CD4-positive, CD25-positive, alpha-beta regulatory T cell (primary cell): ENCODE results near the gene RNF135. TPM values are rescaled to one million over a fixed set of nuclear protein-coding genes. Genes with fewer than 3 reads are reported as not detected.

ENCODE experiments used
- ATAC-seq, 2 donors: fragments of 150-1000 bp; cut with Tn5 transposase; one replicate each; pipeline ENCODE4 v1.10.0; 2021; ENCODE audit warnings: low read depth in 2 of 2, moderate number of reproducible peaks in 2 of 2, moderate library complexity in 1 of 2
- DNase-seq, 3 donors: peaks; one replicate each; pipeline versions ENCODE4 v3.0.0 to v3.0.0-alpha.2; 2012 to 2022; ENCODE audit warnings: mixed read lengths in 1 of 3
- H3K27ac ChIP-seq: one replicate; pipeline ENCODE4 v1.7.0; 2013; ENCODE audit warnings: mild to moderate bottlenecking, low read length; ENCODE audit not compliant: insufficient read depth, poor library complexity, severe bottlenecking
- H3K27me3 ChIP-seq: one replicate; pipeline ENCODE4 v1.7.0; 2013; ENCODE audit warnings: low read length; ENCODE audit not compliant: control insufficient read depth, insufficient read depth
- H3K36me3 ChIP-seq: one replicate; pipeline ENCODE4 v1.7.0; 2013; ENCODE audit warnings: mild to moderate bottlenecking, low read length, moderate library complexity; ENCODE audit not compliant: control insufficient read depth, insufficient read depth
- H3K4me1 ChIP-seq: 2 replicates; pipeline ENCODE4 v1.7.0; 2013; ENCODE audit warnings: mild to moderate bottlenecking, low read length; ENCODE audit not compliant: insufficient read depth, control insufficient read depth, poor library complexity, severe bottlenecking
- H3K4me3 ChIP-seq: one replicate; pipeline ENCODE4 v1.7.0; 2013; ENCODE audit warnings: low read depth, mild to moderate bottlenecking, low read length, moderate library complexity
- H3K9me3 ChIP-seq, 2 experiments: 1 replicate in 1 of 2; 2 replicates in 1 of 2; pipeline ENCODE4 v1.7.0; 2013; ENCODE audit warnings: low read length in 2 of 2, mild to moderate bottlenecking in 1 of 2, moderate library complexity in 1 of 2; ENCODE audit not compliant: control insufficient read depth in 2 of 2
- H3K27ac Mint-ChIP-seq, 3 donors: one replicate each; pipeline ENCODE4 v1.8.0; 2020 to 2022; ENCODE audit warnings: mild to moderate bottlenecking in 3 of 3, mixed read lengths in 3 of 3, moderate library complexity in 2 of 3
- H3K27me3 Mint-ChIP-seq: one replicate; pipeline ENCODE4 v1.8.0; 2022; ENCODE audit warnings: mild to moderate bottlenecking, mixed read lengths
- H3K36me3 Mint-ChIP-seq: one replicate; pipeline ENCODE4 v1.8.0; 2020; ENCODE audit warnings: mixed read lengths
- H3K4me1 Mint-ChIP-seq, 4 donors: one replicate each; pipeline ENCODE4 v1.8.0; 2020 to 2022; ENCODE audit warnings: mixed read lengths in 4 of 4, mild to moderate bottlenecking in 1 of 4
- H3K4me3 Mint-ChIP-seq, 4 donors: one replicate each; pipeline ENCODE4 v1.8.0; 2020 to 2022; ENCODE audit warnings: mild to moderate bottlenecking in 4 of 4, mixed read lengths in 4 of 4, moderate library complexity in 3 of 4
- H3K9me3 Mint-ChIP-seq, 7 donors: one replicate each; pipeline ENCODE4 v1.8.0; 2020 to 2022; ENCODE audit warnings: mixed read lengths in 7 of 7, mild to moderate bottlenecking in 3 of 7, moderate library complexity in 2 of 7
- polyA plus RNA-seq, 4 donors: library from polyadenylated mRNA; unstranded; fragments of 300-500 nt; fragmentation: Illumina TruSeq; gene quantifications; one replicate each; pipeline ENCODE4 v1.2.3, GENCODE V29; 2021
- total RNA-seq: library from RNA; stranded (reverse); gene quantifications from one replicate; pipeline ENCODE4 v1.2.3, GENCODE V29; 2022

The RNF135 gene, protein sequence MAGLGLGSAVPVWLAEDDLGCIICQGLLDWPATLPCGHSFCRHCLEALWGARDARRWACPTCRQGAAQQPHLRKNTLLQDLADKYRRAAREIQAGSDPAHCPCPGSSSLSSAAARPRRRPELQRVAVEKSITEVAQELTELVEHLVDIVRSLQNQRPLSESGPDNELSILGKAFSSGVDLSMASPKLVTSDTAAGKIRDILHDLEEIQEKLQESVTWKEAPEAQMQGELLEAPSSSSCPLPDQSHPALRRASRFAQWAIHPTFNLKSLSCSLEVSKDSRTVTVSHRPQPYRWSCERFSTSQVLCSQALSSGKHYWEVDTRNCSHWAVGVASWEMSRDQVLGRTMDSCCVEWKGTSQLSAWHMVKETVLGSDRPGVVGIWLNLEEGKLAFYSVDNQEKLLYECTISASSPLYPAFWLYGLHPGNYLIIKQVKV
- total RNA-seq = 3.8 TPM
- polyA plus RNA-seq = 10 to 100 TPM in 3 of 4 donors, 1 to 10 TPM in 1; 9.4 to 17.8 (median 11.3) TPM

DNA sequence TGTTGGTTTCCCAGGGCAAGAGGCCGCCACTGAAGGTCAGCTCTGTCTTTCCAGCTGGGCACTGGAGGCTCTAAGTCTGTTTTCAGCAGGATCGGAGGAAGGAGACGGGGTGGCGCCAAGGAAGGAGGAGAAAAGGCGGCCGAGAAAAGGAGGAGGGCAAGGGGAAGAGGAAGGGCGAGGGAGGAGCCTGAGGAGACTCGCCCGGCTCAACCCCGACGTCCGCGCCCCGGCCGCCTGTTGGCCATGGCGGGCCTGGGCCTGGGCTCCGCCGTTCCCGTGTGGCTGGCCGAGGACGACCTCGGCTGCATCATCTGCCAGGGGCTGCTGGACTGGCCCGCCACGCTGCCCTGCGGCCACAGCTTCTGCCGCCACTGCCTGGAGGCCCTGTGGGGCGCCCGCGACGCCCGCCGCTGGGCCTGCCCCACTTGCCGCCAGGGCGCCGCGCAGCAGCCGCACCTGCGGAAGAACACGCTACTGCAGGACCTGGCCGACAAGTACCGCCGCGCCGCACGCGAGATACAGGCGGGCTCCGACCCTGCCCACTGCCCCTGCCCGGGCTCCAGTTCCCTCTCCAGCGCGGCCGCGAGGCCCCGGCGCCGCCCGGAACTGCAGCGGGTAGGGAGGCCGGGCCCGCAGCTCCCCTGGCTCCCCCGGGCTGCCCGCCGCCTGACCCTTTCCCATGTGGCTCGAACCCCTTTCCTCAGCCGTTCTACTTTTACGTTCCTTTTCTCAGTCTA lies at the start of gene RNF135:
Gene RNF135, plus strand, starts transcription at position 209 of the 737 bp plus-strand sequence. Its CDS starts 35 bp downstream, at position 244.
- ATAC-seq (peak; percentile 79 to 86), DNase-seq (peak; percentile 28 to 83 (median 56))
- peaks cover 0 to 4% (median 0%) of the 10 kb centered on the region in 7 donors for H3K9me3 Mint-ChIP-seq
- peaks cover 9% of the 10 kb centered on the region for H3K36me3 Mint-ChIP-seq
- Histone ChIP-seq H3K36me3 (no peaks in the 10 kb centered on the region), H3K4me3 (peak within 1 kb of the TSS; percentile 93), H3K9me3 (no peaks in the 10 kb centered on the region), H3K4me1 (peaks cover 12% of the 10 kb centered on the region), H3K27ac (peak within 1 kb of the TSS; percentile 55), H3K27me3 (no peaks in the 10 kb centered on the region)
- H3K27me3 Mint-ChIP-seq = peaks cover 13% of the 10 kb centered on the region
- H3K27ac Mint-ChIP-seq = peak within 1 kb of the TSS; percentile 84 to 97 (median 91)
- peak within 1 kb of the TSS; percentile 96 to 100 (median 98) for H3K4me3 Mint-ChIP-seq
- peaks cover 22 to 44% (median 32%) of the 10 kb centered on the region in 4 donors for H3K4me1 Mint-ChIP-seq

DNA sequence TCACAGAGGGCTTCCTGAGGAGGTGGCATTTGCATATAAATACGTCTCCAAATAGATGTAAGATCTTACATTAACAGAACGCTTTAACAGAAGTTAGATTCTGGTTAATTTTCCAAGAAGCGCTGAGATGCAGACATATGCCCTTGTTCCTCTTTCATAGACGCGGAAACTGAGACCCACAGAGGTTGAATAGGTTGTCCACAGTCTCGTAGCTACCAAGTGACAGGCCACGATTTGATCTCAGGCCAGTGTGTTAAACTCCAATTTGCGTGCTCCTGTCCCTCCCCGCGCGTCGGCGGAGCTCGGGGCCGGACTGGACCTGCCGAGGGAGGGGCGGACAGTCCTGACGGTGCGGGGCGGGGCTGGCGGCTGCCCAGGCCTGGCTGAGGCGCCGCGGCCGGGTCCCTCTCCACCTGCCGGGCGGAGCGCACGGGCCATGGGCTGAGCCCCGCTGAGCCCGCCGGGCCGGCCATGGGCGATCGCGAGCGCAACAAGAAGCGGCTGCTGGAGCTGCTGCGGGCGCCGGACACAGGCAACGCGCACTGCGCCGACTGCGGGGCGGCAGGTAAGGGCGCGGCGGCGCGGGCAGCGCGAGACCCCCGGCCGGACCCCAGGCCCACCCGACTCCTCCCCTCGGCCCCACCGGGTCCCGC lies 49.2 kb upstream of the RNF135 start, which contains the start of gene ADAP2:
Gene ADAP2, plus strand, starts transcription at position 402 of the 653 bp plus-strand sequence. Its CDS starts 70 bp downstream, at position 472.
- H3K9me3 Mint-ChIP-seq = peaks cover 0 to 4% (median 0%) of the 10 kb centered on the region in 7 donors
- DNase-seq = no peak
- H3K4me3 ChIP-seq = no peak within 1 kb of the TSS
- peaks cover 15% of the 10 kb centered on the region for H3K4me1 ChIP-seq
- peak within 1 kb of the TSS; percentile 26 to 62 (median 33) for H3K27ac Mint-ChIP-seq
- no peaks in the 10 kb centered on the region for H3K36me3 ChIP-seq
- H3K36me3 Mint-ChIP-seq = peaks cover 3% of the 10 kb centered on the region
- H3K9me3 ChIP-seq = no peaks in the 10 kb centered on the region
- H3K27ac ChIP-seq = no peak within 1 kb of the TSS
- peaks cover 0 to 17% (median 10%) of the 10 kb centered on the region in 4 donors for H3K4me1 Mint-ChIP-seq
- peaks cover 17% of the 10 kb centered on the region for H3K27me3 ChIP-seq
- peaks cover 82% of the 10 kb centered on the region for H3K27me3 Mint-ChIP-seq
- H3K4me3 Mint-ChIP-seq = peak within 1 kb of the TSS; percentile 10 to 87 (median 46)
- ATAC-seq = no peak

DNA sequence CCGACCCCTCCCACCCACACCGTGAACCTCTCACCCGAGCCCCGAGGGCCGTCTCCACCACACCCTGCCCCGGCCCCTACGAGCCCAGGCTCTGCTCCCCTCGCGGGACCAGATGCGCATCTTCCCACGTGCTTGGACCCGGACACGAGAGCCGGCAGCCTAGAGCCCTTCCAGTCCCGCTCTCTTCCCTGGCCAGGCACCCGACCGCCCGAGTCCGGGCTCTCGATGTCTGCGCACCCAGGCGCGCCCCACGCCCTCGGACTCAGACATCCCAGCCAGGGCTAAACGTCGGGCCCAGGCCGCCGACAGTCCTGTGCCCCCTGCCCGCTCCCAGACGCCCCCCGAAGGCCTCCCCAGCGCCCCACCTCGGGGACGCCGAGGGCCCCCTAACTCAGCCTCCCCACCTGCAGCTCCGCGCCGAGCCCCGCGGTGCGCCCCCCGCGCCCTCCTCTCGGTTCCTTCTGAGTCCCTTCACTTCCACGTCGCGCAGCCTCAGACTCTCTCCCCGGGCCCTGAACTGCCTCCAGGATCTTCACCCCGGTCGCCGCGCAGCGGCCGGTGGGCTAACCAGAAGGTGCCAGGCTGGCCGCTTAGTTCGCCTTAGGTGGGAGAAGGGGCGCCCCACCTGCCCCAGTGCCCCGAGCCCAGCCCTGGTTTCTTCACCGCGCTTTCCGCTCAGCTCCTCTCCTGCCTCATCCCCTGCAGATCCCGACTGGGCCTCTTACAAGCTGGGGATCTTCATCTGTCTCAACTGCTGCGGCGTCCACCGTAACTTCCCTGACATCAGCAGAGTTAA lies 48.4 kb upstream of the RNF135 start:
- H3K4me3 Mint-ChIP-seq = peak overlapping the region in 3 of 4 donors; percentile 8 to 87 (median 76)
- H3K36me3 Mint-ChIP-seq = peaks cover 3% of the 10 kb centered on the region
- peaks cover 81% of the 10 kb centered on the region for H3K27me3 Mint-ChIP-seq
- Histone ChIP-seq H3K27me3 (peaks cover 17% of the 10 kb centered on the region), H3K4me3 (no peak overlapping the region), H3K9me3 (no peaks in the 10 kb centered on the region), H3K4me1 (peaks cover 15% of the 10 kb centered on the region), H3K36me3 (no peaks in the 10 kb centered on the region), H3K27ac (no peak overlapping the region)
- peak in 1 of 2 donors; percentile 16 for ATAC-seq
- peak overlapping the region in 2 of 3 donors; percentile 33 to 62 for H3K27ac Mint-ChIP-seq
- DNase-seq = no peak
- H3K9me3 Mint-ChIP-seq = peaks cover 0 to 4% (median 0%) of the 10 kb centered on the region in 7 donors
- H3K4me1 Mint-ChIP-seq = peaks cover 0 to 17% (median 10%) of the 10 kb centered on the region in 4 donors

DNA sequence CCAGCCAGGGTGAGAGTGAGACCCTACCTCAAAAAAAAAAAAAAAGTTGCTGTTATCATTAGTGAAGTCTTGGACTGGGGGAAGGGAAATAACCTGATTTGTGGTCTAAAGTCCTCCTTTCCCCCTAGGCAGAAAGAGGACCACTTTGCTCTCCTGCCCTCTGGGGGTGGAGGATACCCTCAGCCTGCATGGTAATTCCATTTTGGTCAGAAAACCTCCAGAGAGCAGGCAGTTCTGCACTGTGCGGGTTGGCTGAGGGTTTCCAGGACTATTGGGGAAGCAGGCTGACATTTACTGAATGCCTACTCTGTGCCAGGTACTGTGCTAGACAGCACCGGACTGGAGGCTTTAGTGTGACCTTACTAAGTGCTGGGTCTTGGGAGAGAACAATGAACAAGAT lies 46.5 kb upstream of the RNF135 start:
- no peak for ATAC-seq
- H3K27me3 ChIP-seq = peaks cover 17% of the 10 kb centered on the region
- peak overlapping the region in 1 of 4 donors; percentile 7 for H3K4me3 Mint-ChIP-seq

DNA sequence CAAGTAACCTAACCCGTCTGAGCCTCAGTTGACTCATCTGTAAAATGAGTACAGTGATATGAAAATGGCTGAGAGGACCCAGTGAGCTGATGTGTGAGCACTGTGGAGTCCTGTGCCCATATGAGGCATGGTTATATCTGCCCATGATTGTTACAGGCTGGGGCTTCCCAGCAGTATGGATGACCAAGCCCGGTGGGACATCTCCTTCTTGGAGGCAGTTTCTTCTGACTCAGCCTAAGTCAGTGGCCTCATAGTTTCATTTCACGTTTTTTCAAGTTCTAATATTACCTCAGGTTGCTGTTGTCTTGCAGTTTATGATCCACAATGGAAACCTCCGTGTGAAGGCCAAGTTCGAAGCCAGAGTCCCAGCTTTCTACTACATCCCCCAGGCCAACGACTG lies 44.3 kb upstream of the RNF135 start:
- Histone ChIP-seq H3K27me3 (peaks cover 5% of the 10 kb centered on the region), H3K9me3 (no peaks in the 10 kb centered on the region), H3K4me3 (no peak overlapping the region), H3K27ac (no peak overlapping the region), H3K36me3 (no peaks in the 10 kb centered on the region), H3K4me1 (peaks cover 15% of the 10 kb centered on the region)
- DNase-seq = no peak
- H3K36me3 Mint-ChIP-seq = no peaks in the 10 kb centered on the region
- peaks cover 0 to 1% (median 0%) of the 10 kb centered on the region in 7 donors for H3K9me3 Mint-ChIP-seq
- no peak for ATAC-seq
- H3K4me1 Mint-ChIP-seq = peaks cover 0 to 9% (median 4%) of the 10 kb centered on the region in 4 donors
- H3K27ac Mint-ChIP-seq = peak overlapping the region in 1 of 3 donors; percentile 7
- H3K4me3 Mint-ChIP-seq = no peak overlapping the region
- peaks cover 63% of the 10 kb centered on the region for H3K27me3 Mint-ChIP-seq

More for the DNA sequence above, 46.5 kb upstream of the RNF135 start:
- no peak for DNase-seq
- peaks cover 15% of the 10 kb centered on the region for H3K4me1 ChIP-seq
- H3K27ac ChIP-seq = no peak overlapping the region
- no peak overlapping the region for H3K4me3 ChIP-seq
- H3K36me3 ChIP-seq = no peaks in the 10 kb centered on the region
- Mint-ChIP-seq H3K36me3 (peaks cover 3% of the 10 kb centered on the region), H3K4me1 (peaks cover 0 to 17% (median 10%) of the 10 kb centered on the region in 4 donors), H3K27ac (no peak overlapping the region), H3K27me3 (peaks cover 71% of the 10 kb centered on the region), H3K9me3 (peaks cover 0 to 4% (median 0%) of the 10 kb centered on the region in 7 donors)
- no peaks in the 10 kb centered on the region for H3K9me3 ChIP-seq

DNA sequence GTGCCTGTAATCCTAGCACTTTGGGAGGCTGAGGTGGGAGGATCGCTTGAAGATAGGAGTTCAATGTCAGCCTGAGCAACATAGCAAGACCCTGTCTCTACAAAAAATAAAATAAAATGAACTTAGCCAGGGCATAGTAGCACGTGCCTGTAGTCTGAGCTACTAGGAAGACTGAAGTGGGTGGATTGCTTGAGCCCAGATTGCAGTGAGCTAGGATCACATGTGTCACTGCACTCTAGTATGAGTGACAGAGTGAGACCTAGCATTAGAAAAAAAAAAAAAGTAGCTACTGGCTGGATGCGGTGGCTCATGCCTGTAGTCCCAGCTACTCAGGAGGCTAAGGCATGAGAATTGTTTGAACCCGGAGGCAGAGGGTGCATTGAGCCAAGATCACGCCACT lies 43.1 kb upstream of the RNF135 start:
- ATAC-seq = no peak
- H3K27ac Mint-ChIP-seq = no peak overlapping the region
- H3K4me3 ChIP-seq = no peak overlapping the region

More for the DNA sequence above, 43.1 kb upstream of the RNF135 start:
- Histone ChIP-seq H3K9me3 (no peaks in the 10 kb centered on the region), H3K27me3 (peaks cover 4% of the 10 kb centered on the region), H3K27ac (no peak overlapping the region), H3K4me1 (peaks cover 3% of the 10 kb centered on the region), H3K36me3 (no peaks in the 10 kb centered on the region)
- no peaks in the 10 kb centered on the region for H3K36me3 Mint-ChIP-seq
- no peaks in the 10 kb centered on the region for H3K9me3 Mint-ChIP-seq
- no peak for DNase-seq
- H3K27me3 Mint-ChIP-seq = peaks cover 59% of the 10 kb centered on the region
- peaks cover 0 to 4% (median 2%) of the 10 kb centered on the region in 4 donors for H3K4me1 Mint-ChIP-seq
- H3K4me3 Mint-ChIP-seq = no peak overlapping the region
